GM12801 (cell line): ENCODE measurements around the gene RHOD.

Experiments used
- TF ChIP-seq, protein P1 (sequence below): IDR thresholded peaks from one replicate; pipeline ENCODE4 v1.5.1; 2011; ENCODE audit warnings: control low read depth; ENCODE audit not compliant: insufficient read length; ENCODE audit errors: extremely low read depth

The RHOD gene

DNA sequence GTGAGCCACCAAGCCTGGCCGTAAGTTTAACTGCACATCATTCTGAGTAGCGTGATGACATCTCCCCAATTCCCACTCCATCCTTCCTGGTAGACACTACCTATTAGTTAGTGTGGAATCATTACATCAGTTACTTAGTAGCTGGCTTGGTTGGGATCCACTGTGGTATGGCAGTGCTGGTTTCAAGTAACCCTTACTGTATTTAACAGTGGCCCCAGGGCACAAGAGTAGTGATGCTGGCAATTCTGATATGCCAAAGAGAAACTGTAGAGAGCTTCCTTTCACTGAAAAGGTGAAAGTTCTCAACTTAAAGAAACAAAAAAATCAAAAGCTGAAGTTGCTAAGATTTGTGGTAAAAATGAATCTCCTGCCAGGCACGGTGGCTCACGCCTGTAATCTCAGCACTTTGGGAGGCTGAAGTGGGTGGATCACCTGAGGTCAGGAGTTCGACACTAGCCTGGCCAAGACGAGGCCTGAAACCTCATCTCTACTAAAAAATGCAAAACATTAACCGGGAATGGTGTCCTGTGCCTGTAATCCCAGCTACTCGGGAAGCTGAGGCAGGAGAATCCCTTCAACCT is 27.2 kb downstream of the RHOD start:
- TF ChIP-seq, protein P1, sequence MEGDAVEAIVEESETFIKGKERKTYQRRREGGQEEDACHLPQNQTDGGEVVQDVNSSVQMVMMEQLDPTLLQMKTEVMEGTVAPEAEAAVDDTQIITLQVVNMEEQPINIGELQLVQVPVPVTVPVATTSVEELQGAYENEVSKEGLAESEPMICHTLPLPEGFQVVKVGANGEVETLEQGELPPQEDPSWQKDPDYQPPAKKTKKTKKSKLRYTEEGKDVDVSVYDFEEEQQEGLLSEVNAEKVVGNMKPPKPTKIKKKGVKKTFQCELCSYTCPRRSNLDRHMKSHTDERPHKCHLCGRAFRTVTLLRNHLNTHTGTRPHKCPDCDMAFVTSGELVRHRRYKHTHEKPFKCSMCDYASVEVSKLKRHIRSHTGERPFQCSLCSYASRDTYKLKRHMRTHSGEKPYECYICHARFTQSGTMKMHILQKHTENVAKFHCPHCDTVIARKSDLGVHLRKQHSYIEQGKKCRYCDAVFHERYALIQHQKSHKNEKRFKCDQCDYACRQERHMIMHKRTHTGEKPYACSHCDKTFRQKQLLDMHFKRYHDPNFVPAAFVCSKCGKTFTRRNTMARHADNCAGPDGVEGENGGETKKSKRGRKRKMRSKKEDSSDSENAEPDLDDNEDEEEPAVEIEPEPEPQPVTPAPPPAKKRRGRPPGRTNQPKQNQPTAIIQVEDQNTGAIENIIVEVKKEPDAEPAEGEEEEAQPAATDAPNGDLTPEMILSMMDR: no peak

- TF ChIP-seq, protein P1: no peak
These were observed 29.0 kb downstream of the RHOD start for GRCh38 chr11:67085617-67086016.

GRCh38 chr11:67090717-67091116 is 34.1 kb downstream of the RHOD start:
- TF ChIP-seq, protein P1: no peak

DNA sequence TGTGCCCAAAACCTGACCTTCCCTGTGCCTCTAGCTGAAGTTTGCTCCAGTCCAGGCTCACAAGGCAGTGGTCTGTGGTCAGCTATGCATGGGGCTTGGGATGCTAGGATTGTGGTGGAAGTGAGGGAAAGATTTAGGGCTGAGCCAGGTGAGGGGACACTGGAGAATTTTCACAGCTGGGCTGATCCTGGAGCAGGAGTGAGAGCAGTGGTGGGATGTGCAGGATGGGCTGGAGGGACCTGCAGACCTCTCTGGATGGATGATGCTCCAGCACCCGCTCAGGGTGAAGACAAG is 38.5 kb downstream of the RHOD start:
- TF ChIP-seq, protein P1: no peak

GRCh38 chr11:67098799-67099429 is 42.3 kb downstream of the RHOD start:
- TF ChIP-seq, protein P1: no peak

DNA sequence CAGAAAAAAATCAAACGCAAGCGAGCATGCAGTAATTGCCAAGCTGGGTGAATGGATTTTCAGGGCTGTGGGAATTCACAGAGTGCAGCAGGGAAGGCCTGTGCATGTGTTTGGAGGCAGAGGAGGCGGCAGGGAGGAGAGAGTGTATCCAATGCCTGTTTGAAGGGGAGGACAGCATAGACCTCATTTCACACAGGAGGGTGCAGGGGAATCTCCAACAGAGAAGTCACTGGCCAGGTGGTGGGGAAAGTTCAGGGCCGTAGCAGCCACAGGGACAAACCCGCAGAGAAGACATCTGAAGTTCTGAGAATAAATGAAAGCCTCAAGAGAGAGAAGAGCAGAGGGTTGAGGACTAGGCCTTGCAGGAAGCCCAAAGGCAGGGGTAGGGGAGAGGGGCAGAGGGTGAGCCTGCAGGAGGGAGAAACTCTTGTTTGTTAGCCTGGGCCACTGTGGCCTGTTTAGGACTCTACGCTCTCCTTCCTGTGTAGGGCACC is 43.2 kb downstream of the RHOD start:
- TF ChIP-seq, protein P1: no peak

DNA sequence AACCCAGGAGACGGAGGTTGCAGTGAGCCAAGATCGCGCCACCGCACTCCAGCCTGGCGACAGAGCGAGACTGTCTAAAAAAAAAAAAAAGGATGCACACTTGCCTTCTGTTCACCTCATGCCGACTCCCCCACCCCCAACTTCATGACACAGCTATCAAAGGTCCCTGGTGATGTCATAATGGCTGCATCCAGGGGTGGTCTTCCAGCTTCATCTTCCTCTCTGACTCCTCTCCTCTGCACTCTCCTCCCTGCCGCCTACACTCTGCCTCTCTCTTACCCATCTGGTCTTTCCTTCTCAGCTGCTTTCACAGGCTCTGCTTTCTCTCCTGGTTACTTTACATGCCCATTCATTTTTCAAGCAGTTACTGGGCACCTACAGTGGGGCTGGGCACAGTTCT is 46.0 kb downstream of the RHOD start:
- TF ChIP-seq, protein P1: no peak
